CD4-positive, alpha-beta T cell treated with Interleukin-17A for 4 hours (primary cell): Measurements from ENCODE around the gene ALDH1A3.
A peak's percentile ranks its signal among the peaks of the same experiment; 100 is the strongest.
"Not testable (repeated sequence)": the region's sequence is repeated elsewhere in the genome, so short reads cannot be mapped to it uniquely, and the experiment has no call there.

Experiments
- DNase-seq: peaks from one replicate; pipeline ENCODE4 v3.0.0-alpha.2; 2020; ENCODE audit warnings: mixed read lengths

The ALDH1A3 gene

GRCh38 chr15:100879464-100880138 lies at the start of gene ALDH1A3:
ALDH1A3 (plus strand) TSS chr15:100879831; CDS start chr15:100879908, 77 bp downstream.
- DNase-seq, result peak; percentile 5

DNA sequence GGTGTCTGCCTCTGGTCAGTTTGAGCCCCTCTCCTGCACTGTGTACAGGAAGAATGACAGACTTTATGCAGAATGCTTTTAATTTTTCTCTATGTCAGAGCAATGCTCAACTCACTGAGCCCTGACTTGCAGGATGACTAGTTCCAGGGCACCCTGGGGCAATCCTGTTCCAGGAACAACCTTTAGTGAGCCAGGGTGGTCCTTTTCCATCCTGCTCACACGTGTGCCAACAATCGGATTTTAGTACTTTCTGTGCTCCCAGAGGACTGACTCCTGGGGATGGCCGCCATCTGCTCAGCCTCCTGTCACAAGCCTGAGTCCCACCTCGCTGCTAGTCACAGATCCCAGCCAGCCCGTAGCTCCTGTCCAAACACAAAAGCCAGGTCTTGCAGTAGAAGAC lies 48.2 kb upstream of the ALDH1A3 start:
- DNase-seq, result no peak

DNA sequence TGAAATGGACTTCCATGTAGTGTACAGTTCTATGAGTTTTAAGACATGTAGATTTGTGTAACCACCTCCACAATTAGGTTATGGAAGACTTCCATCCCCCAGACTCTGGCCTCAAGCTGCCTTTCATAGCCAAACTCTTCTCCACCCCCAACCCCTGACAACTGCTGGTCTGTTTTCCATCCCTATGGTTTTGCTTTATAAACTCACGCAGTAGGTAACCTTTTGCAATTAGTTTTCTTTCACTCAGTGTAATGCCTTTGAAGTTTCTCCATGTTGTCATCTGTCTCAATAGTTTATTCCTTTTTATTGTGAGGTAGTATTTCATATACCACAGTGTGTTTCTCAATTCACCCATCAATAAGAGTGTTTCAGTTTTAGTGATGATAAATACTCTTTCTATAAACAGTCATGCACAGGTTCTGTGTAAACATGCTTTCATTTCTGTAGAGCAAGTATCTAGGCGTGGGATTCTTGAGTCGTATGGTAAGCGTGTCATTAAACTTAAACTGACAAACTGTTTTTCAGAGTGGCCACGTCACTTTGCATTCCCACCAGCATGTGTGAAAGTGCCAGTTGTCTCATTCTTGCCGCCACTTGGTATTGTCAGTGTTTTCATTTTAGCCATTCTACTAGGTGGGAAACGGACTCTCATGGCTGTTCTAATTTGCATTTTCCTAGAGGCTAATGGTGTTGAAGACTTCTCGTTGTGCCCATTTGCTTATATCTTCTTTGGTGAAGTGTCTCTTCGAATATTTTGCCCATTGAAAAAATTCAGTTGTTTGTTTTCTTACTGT lies 47.3 kb upstream of the ALDH1A3 start:
- DNase-seq, result no peak

DNA sequence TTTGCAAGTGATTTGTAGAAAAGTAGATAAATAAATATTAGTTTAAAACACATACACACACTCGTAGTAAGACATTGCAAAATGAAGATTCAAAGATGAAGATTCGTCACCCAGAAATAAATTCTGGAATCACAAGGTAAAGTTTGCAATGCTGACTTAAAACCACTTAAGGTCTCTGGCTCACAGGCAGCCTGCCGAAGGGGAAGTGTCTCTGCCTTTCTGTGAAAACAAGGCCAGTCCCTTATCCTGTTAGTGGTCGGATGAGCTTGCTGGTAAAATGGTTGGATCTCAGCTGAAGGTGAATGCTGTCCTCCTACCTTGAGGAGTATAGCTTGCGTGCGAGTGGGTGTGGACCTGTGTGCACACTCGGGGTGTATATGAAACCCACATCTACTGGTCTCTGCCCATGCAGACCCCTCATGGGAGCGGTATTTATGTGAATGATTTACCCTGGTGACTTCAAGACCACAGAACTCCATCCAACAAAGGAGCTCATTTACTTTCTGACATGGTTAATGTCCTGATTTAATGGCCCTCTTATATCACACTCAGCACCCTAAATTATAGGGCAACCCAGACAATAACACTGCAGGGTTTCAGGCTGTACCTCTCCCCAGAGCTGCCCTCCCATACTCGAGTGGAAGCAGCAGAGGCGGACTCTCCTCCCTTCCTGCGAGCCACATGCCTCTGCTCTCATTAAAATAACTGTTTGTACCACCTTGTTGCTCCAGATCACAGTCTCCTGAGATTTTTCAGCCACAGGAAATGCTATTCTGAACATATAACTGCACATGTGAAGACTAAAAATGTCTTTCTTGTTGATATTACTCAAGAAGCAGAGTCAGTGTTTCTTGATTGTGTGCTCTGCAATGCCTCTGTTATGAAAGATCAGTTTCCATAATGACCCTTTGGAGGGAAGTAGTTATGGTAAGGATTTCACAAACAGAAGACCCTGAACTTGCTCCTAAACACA lies 45.9 kb upstream of the ALDH1A3 start:
- no peak for DNase-seq

DNA sequence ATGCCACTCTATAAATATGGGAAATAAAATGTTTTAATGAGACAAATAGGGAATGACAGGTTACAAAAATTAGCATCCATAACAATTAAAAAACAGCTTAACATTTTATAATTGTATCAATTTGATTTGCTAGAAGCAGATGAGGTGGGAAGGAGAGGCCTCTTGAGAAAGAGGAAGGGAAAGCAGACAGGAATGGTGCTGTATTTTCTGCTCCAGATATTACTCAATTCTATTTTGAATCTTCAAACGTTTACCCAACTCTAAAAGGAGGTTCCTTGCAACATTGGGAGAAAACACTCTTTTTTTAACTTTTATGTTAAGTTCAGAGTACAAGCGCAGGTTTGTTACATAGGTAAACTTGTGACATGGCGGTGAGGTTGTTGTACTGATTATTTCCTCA lies 44.9 kb upstream of the ALDH1A3 start:
- no peak for DNase-seq

DNA sequence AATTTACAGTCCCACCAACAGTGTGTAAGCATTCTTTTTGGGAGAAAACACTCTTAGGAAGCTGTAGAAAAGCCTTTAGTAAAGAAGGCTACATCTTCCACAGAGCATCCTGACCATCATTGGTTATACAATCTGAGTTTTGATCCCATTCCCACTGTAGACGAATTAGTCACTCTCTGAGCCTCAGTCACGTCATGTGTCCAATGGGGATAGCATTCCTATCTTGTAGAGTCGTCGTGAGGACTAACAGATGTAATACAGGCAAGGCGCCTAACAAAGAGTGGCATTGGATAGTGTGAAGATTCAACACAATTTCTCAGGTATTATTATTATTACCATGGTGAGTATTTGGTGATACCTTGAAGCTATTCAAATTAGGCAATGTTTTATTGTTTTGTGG lies 44.0 kb upstream of the ALDH1A3 start:
- no peak for DNase-seq

DNA sequence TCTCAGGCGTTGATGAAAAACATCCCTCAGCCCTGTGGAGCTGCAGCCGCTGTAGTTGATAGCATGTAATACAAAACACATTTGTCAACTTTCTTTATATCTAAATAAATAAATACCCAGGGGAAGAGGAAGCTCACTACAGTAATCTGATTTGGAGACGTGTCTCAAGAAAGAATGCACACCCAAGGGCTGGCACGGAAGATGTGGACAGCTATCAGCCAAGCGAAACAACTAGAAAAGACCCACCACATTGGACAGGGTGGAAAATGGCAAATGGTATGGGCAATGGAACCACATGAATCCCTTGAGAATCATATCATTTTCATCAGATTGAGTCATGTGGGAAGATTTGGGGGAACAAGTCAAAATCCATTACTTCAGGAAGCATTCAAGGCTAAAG lies 43.1 kb upstream of the ALDH1A3 start:
- DNase-seq, result no peak

GRCh38 chr15:100841426-100841825 lies 38.2 kb upstream of the ALDH1A3 start:
- DNase-seq, result no peak

DNA sequence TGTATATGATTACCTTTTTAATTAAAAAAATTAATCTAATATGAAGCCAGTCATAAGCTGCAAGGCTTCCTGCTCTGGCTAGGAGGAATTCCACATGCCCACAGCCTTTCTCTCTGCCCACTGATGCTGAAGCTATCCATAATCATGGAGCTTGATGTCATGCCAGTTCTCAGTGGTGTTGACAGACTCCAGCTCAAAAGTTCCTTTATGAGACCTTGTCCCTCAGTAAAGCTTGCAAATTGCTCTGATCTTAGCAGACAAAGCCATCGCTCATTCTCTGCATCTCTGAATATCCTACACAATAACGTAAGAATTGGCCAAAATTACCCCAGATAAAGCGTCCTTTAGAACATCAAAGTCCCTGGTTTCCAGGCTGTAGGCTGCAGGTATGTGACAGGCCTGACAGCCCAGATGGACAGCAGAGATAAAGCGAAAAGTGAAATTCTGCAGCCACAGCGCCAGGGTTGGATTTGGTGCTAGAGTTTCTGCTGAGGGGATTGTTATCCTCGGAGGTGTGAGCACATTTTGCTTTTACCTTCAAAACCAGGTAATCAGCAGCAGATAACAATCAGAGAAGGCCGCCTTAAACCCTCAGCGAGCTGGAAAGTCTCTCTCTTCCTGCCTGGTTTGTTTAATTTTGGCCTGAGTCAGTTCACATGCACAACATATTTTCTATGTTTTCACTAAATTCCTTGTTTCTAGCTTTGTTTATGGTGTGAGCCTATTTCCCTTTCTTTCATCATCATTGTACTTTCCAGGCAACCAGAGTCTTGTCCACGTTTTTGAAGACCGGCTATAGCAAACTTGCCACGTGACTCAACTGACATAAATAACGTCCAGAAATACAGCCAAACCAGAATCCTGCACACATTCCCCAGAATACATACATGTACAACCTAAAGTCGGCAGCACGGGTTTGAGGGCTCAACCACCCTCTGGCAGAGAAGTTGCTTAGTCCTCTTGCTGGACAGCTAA lies 36.6 kb upstream of the ALDH1A3 start:
- no peak for DNase-seq

DNA sequence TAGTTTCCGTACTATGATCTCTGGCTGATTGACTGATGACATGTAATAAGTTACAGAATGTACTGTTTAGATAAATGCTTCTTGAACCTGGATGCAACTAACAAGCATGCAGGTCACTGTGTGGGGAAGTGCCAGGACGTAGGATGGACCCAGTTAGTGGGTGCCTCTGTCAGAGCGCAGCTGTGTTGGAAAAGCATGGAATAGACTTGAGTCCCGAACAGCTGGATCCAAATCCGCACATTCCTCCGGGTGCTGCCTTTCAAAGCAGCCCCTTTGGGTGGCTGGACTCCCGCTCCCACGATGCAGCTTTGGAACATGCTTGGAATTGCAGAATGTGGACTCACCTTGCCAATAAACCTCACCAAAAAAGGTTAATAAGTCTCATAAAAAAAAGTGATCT lies 35.5 kb upstream of the ALDH1A3 start:
- no peak for DNase-seq

- DNase-seq, result no peak
Observed at GRCh38 chr15:100844778-100845177, 34.9 kb upstream of the ALDH1A3 start.

GRCh38 chr15:100847194-100847593 lies 32.4 kb upstream of the ALDH1A3 start:
- DNase-seq, result no peak

DNA sequence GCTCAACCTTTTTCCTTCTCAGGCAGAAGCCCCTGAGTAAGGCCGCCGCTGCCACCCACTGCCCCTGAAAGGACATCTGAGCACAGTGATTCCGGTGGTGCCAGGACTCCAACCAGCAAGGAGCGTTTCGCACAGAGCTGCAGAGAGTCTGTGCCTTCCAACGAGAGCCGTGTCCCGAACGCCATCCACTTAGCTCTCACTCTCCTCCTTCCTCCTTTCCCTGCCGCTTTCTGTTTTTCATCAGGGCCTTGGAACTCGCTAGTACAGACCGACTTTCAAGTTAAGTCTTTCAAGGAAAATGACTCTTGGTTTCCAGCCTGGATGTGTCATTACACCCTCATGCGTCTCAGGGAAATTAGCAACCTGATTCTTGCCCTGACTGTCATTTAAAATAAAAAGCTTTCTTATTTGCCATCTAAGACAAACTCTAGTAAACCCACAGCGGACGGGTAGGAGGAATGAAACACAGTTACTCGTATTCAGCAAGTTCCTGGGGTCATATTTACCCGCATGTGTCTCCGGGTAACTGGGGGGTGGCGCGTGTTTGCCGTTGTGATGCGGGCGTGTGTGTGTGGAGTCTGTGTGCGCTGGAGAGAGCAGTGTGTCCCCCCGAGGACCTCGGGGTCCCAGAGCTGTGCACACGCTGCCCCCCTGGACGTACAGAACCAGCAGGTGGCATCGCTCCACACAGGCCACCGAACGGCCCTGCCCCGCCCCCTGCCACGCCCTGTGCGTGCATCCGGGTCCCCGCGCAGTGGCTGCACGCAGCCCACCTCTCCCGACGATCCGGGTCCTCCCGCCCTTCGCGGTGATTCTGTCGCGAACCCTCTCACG lies 30.4 kb upstream of the ALDH1A3 start:
- DNase-seq, result peak; percentile 67

DNA sequence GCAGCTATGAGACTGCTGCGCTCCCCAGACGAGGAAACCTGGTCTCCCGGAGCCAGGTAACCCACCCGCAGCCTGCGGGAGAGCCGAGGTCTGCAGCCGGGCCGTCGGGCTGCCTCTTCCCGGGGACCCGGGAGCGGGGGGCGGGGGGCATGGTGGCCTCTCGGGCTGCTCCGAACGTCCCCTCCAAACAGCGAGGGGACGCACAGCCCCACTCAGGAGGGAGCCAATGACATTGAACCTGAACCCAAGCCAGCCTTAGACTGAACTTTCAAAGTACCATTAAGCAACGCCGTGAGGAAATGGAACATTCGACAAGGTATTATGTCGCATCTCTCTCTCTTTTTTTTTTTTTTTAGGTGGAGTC lies 29.8 kb upstream of the ALDH1A3 start:
- no peak for DNase-seq

DNA sequence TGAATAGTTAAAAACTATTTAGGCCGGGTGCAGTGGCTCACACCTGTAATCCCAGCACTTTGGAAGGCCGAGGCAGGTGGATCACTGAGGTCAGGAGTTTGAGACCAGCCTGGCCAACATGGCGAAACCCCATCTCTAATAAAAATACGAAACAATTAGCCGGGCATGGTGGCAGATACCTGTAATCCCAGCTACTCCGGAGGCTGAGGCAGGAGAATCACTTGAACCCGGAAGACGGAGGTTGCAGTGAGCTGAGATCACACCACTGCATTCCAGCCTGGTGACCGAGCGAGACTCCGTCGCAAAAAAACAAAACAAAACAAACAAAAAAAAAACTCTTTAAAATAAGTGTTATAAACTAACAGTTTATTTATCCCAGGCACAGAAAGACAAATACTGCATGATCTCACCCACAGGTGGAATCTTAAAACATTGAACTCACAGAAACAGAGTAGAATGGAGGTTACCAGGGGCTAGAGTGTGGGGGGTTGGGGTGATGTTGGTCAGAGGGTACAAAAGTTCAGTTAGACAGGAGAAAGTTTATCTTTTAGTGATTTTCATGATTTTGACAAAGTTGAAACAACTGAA lies 28.1 kb upstream of the ALDH1A3 start:
- not testable (repeated sequence) for DNase-seq

DNA sequence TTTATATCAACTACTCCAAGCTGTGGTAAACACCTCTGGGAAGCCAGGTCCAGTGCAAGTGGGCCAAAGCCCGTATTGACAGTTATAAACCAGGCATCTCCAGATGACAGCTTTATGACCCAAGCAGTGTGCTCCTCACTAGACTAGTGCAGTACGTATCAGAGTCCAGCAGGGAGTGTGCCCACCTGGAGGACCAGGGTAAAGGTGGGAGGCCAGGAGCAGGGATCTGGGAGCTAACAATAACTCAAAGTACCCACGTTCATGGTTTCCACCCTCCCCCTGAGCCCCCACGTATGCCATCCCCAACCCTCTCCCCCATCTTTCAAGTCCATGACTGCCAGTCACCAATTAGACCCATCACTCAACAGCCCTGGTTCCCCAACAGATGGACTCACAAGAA lies 27.0 kb upstream of the ALDH1A3 start:
- DNase-seq, result no peak

GRCh38 chr15:100853676-100854440 lies 25.8 kb upstream of the ALDH1A3 start:
- no peak for DNase-seq

GRCh38 chr15:100856867-100857266 lies 22.8 kb upstream of the ALDH1A3 start:
- DNase-seq, result no peak

GRCh38 chr15:100858294-100858693 lies 21.3 kb upstream of the ALDH1A3 start:
- DNase-seq, result no peak
